KBM-7 (cell line): ENCODE results near the gene ARPC3.
"Not testable (repeated sequence)": the region's sequence is repeated elsewhere in the genome, so short reads cannot be mapped to it uniquely, and the experiment has no call there.

Experiments
- DNase-seq: peaks from one replicate; pipeline ENCODE4 v3.0.0-alpha.2; 2015
- in situ Hi-C: fragments of 300-500 bp; cut with MboI; formaldehyde crosslinking; loops from 2 replicates; pipeline ENCODE4 v1.14.3; 2020; ENCODE audit warnings: low sequenced_read_pairs, low pct_unique_long_range_greater_than_20kb, mixed read lengths

Gene ARPC3

DNA sequence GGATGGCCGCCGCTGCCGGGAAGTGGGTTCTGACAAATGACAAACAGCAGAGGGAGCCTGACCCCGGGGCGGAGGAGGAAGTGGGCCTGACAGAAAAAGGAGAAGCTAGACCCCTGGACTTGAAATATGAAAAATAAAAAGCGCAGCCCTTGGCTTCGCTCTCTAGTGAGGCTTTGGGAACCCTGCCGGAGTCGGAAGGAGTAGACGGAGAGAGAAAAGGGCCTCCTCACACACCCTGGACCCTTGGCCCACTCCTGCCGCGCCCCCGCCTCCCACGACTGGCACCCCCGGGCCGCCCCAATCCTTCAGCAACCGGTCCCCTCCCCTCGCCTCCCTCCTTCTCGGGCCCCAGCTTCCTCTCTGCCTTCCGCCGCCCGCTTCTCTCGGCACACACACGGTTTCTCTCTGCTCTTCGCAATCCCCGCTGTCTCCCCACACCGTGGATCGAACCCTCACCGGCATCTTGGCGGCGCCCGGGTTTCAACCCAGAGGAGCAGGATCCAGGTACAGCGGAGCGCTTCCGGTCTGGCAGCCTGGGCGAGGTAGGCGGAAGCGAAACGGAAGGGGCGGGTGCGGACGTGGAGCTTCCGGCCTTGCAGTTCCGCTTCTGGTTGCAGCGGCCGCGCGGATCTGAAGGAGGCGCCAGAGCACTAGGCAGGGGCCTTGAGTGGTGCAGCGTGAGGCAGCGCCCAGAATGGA is at the start of gene ARPC3:
ARPC3 (minus strand) TSS at position 539 of the 699 bp plus-strand sequence; CDS start at position 462, 77 bp downstream.
- peak; percentile 98 for DNase-seq
- in situ Hi-C loops = no loop called here

DNA sequence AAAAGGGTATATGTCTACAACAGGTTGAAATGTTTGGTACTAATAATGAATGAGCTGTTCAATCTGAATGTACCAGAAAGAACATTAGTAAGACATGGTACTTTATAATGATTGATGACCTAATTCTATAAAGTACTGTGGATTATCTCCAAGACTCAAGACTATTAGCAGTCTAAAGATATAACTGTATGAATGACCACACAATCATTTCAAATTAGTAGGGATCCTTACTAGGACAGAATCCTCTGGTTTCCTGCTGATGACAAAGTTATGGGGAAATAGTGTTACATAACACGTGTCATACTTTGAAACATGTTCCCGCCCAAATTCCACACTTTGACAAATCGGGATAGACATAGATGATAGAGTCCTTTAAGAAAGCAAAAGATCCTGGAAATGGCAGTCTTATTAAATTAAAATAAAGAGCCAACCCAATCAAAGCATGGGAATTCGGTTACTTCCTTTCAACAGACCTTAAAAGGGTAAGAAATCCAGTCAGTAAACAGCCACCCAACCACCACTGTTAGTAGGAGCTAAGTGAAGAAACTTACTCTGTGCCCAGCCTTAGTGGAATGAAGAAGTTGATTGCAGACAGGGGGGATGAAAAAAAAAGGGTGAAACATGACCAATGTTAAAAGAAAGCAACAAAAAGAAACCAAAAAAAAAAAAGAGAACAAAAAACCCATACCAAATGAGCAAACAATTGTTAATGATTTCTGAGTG is 49.0 kb upstream of the ARPC3 start:
- in situ Hi-C loops = no loop called here
- DNase-seq = peak; percentile 50

DNA sequence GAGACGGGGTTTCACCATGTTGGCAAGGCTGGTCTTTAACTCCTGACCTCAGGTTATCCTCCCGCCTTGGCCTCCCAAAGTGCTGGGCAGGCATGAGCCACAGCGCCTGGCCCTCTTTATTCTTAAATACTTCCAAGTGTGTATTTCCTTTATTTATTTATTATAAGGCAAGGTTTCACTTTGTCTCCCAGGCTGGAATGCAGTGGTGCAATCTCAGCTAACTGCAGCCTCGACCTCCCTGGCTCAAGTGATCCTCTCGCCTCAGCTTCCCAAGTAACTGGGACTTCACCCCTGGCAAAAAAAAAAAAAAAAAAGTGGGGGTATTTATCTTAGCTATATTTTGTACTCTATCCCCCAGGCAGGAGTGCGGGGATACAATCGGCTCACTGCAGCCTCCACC is 25.3 kb upstream of the ARPC3 start:
- in situ Hi-C loops = no loop called here

DNA sequence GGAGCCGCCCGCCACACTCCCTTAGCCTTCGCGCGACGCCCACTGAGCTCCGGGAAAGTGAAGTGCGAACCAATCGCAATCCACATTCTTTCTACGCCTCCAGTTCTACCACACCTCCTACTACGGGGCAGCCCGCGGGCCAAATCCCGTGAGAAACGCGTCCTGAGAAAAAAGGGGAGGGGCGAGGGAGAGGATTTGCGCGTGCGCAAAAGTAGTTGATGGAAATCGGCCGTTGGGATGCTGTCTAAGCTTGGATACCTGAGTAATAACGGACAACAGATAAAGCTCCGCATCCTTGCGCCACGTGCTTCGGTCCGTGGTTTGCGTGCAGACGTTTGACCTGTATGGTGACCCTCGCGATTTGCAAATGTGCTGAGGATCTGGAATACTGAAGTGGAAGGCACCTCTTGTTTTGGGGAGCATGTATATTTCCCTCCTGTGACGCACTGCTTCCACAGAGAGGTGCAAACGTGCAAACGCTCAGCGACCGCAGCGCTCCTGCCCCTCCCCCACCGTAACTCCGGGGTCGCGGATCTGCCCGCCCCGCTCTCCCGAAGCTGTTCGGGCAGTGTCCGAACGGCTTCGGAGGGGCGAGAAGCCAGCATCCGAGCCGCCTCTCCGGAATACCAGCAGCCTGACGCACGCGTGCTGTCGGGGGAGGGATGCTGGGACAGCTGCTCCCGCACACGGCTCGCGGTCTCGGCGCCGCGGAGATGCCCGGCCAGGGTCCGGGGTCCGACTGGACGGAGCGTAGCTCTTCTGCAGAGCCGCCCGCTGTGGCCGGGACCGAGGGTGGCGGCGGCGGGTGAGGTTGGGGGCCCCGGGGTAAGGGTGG is 18.3 kb upstream of the ARPC3 start, which contains the start of the genes FAM216A and GPN3:
FAM216A (plus strand) TSS at position 632 of the 835 bp plus-strand sequence; CDS start at position 663, 31 bp downstream.
GPN3 (minus strand) TSS at position 44 of the 835 bp plus-strand sequence. CDS start 54 bp downstream, outside the sequence.
- peak; percentile 99 for DNase-seq
- in situ Hi-C loops = no loop called here

More for the DNA sequence above, 25.3 kb upstream of the ARPC3 start:
- no peak for DNase-seq

DNA sequence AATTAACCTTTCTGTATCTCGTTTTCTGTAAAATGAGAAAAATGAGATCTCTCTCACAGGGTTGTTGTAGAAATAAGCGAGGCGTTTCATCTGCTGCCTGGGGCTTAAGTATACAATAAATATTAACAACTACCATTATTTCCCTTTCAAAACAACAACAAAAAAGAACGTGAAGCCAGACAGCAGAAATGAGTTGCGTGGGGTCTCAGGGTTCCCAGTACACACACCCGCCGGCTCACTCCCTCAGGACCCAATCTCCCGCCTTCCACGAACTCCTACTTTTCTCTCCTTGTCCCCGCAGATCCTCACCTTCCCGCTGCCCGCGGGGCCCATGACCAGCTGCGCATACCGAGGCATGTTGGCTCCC is 17.7 kb upstream of the ARPC3 start:
- in situ Hi-C loops = no loop called here
- DNase-seq = no peak

DNA sequence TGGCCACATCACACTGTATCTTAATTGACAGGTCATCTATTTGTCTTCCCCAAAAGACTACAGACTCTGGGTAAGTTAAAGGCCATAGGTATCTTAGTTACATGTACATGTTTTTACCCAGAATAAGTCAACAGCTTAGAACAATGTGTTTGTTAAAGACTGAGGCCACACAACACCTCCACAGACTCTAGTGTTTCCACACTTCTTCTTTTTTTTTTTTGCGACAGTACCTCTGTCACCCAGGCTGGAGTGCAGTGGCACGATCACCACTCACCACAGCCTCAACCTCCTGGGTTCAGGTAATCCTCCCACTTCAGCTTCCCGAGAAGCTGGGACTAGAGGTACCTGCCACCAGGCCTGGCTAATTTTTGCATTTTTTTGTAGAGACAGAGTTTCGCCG is 16.7 kb upstream of the ARPC3 start:
- in situ Hi-C loops = no loop called here
- DNase-seq = peak; percentile 44

DNA sequence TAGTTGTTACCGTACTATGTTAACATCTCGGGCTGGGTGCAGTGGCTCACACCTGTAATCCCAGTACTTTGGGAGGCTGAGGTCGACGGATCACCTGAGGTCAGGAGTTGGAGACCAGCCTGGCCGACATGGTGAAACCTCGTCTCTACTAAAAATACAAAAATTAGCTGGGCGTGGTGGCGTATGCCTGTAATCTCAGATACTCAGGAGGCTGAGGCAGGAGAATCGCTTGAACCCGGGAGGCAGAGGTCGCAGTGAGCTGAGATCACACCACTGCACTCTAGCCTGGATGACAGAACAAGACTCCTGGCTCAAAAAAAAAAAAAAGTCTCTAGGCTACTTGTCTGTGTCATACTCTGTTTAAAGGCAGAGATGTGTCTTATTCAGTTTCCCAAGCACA is 15.6 kb upstream of the ARPC3 start:
- in situ Hi-C loops = not testable (repeated sequence)

DNA sequence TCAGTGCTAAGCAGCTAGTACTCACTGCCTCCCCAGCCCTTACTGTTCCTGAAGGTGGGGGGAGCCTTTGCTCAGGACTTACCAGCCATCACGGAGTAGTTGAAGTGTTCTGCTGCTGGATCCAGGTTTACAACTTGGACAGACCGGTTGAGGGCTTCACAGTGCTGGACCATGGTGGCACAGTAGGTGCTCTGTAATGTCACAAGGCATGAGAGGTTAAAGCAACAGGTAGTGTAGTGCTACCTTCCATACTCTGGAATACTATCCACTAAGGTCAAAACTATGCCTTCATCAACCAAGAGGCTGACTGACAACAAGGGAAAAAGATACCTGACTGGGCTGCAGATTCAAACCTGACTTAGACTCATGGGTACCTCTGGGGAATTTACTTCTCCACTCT is 14.9 kb upstream of the ARPC3 start:
- in situ Hi-C loops = no loop called here
- no peak for DNase-seq

More for the DNA sequence above, 15.6 kb upstream of the ARPC3 start:
- DNase-seq = not testable (repeated sequence)

DNA sequence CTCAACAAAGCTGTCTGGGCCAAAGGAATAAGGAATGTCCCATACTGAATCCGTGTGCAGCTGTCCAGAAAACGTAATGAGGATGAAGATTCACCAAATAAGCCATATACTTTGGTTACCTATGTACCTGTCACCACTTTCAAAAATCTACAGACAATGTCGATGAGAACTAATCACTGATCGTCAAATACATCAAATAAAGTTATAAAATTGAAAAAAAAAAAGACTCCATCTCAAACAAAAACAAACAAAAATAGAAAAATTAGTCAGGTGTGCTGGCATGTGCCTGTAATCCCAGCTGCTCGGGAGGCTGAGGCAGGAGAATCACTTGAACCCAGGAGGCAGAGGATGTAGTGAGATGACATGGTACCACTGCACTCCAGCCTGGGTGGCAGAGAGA is 11.1 kb upstream of the ARPC3 start:
- DNase-seq, in situ Hi-C loops: not testable (repeated sequence)

DNA sequence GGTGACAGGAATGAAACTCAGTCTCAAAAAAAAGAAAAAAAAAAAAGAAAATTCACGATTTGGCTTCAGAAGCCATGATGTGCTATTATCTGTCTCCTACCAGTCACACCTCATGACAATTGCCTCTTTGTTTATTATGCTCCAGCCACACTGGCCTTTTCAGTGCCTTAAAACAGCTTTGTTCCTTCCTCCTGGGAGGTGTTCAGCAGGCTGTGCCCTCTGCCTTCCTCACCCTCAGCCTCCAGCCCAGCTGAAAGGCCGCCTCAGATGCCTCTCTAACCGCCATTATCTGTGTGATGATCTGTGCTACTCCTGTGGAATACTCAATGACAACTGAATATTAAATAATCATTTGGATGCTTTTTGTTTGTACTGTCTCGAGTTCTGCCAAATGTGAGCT is 8.6 kb upstream of the ARPC3 start:
- in situ Hi-C loops = no loop called here

DNA sequence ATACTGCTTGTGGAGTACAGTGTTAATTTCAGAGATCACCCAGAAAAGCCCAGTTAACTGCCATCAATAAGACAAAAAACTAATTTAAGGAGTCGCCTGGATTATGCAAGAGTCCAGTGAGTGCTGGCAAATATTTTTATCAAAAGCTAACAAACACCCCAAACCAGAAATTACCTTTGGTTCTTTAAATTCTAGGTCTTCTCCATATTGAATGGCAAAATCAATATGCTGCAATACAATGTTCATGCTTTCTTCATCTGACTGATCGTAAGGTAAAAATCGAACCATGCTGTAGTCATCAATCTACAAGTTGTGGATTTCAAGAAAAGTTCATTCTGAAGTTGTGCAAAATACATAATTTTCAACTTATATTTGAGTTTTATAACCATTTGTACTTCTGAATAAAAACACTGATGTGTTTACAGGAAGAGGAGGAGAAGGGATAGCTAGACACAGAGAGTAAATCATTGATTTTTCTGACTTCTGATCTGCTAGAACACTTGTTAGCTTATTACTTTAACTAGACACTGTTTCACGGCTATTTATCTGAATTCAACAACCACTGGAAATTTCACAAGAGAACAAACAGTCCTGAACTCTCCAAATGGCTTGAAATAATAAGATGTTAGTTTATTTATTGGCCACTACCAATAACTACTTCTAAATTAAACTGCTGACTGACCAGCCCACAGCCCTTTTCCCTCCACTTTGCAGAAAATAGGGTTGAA is 3.6 kb upstream of the ARPC3 start:
- in situ Hi-C loops = no loop called here
- no peak for DNase-seq

More for the DNA sequence above, 8.6 kb upstream of the ARPC3 start:
- DNase-seq = no peak

DNA sequence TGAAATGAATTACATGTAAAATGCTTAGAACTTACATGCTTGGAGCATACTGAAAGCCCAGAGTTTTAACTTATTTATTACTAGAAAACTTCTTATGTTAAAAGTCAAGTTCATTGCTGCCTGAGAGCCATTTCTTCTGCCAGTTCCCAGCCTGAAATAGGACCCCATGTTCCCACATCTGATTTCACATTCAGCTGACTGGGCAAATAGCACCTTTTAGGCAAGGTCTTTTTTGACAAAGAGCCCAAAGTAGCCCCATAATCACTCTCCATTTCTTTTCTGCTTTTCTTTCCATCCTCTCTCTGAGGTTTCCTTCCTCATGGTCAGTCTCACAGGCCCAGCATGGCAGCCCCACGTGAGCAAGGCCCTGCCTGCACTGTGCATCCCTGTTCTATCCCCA is 1.1 kb upstream of the ARPC3 start:
- in situ Hi-C loops = no loop called here
- DNase-seq = no peak

DNA sequence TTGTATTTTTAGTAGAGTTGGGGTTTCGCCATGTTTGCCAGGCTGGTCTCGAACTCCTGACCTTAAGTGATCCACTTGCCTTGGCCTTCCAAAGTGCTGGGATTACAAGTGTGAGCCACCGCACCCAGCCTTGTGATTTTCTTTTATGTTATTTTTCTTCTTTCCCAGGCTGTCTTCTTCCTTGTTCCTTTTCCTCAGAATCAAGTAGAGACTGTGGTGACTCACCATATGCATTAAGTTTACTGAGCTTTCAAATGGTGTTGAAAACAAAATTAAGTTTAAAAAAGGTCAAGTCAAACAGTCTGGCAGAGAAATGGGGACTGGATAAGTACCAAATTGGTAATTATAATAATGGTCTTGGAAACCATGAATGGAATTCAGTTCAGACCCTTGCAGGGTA is 5.7 kb downstream of the ARPC3 start:
- in situ Hi-C loops = no loop called here
- no peak for DNase-seq

DNA sequence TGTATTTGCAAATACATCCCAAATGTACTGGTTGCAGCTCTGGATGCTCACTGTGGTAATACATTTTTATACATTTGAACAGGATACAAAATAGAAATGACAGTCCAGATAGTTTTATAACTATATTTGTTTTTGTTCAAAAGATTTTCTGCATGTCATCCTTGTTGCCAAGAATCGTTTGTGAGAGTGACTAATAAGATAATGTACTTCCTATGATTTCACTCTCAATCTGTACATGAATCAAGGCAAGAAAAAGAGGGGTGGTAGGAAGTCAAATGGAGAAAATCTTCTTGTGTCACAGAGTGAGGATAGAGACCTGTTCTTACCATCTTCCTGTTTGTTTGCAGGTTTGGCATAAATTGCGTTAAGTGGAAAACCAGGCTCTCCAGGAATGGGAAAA is 13.9 kb downstream of the ARPC3 start:
- in situ Hi-C loops = no loop called here
- no peak for DNase-seq

DNA sequence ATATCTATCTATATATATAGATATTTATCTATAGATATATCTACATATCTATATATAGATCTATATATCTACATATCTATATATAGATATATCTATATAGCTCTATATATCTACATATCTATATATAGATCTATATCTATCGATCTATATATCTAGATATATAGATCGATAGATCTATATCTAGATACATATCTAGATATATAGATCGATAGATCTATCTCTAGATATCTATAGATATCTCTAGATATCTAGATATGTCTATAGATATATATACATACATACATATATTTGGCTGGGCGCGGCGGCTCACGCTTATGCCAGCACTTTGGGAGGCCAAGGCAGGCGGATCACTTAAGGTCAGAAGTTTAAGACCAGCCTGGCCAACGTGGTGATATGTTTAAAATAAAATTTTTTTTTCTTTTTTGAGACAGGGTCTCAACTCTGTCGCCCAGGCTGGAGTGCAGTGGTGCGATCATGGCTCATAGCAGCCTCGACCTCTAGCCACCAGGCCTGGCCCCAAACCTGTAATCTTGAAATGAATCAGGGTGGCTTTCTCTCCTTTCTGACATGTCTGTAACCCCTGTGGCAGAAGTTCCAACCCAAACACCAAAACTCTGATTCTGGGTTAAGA is 18.1 kb downstream of the ARPC3 start:
- no peak for DNase-seq
- in situ Hi-C loops = no loop called here

DNA sequence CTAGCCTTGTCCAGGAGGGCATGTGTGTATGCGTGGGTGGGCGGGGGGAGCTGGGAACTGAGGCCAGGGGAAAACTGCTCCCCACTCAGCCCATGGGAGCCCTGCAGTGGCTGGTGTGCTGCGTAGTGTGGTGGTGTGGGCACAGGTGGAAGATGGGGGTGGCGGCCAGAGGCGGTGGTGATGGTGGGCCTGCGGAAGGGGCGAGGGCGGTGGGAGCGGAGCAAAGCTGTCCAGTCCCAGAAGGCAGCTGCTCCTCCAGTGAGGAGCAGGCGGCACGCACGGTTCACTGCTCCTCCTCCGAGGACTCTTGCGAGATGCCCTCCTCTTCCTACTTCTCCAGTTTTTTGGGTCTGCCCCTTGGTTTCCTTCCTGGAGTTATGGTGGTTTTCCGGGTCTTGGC is 20.5 kb downstream of the ARPC3 start:
- in situ Hi-C loops, DNase-seq: not testable (repeated sequence)

DNA sequence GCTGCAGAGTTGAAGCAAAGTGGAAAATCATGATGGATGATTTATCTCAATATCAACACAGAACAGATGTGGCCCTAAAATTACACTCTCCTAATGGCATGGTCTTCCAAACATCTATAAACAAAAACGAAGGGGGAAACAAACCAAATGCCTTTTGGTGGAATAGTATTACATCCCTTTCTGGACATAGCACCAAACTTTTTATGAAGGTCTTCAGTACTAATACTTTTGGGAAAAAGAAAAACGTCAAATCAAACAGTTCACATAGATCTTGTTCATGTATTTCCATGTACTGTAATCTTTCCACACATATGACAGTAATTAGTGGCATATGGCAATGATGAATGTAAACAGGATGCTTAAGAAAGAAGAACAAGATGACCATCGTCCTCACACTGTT is 23.7 kb downstream of the ARPC3 start:
- in situ Hi-C loops = no loop called here
- DNase-seq = no peak

DNA sequence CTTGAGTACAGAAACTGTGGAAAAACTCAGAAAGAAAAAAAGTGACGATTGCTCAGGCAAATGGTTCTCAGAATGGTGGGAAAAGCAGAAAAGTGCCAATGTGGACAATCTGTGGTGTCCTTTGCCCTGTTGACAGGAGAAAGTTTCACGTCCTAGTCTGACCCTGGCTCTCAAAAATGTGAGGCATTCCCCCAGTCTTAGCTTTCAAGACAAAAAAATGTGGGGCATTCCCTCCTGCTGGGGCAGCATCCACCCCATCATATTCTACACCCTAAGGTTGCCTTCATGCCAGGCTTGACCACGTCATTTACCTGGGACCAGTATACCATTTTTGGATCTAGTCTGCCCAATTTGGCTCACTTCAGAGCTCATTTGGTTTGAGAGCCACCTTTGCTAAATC is 25.9 kb downstream of the ARPC3 start:
- in situ Hi-C loops = no loop called here
- no peak for DNase-seq

DNA sequence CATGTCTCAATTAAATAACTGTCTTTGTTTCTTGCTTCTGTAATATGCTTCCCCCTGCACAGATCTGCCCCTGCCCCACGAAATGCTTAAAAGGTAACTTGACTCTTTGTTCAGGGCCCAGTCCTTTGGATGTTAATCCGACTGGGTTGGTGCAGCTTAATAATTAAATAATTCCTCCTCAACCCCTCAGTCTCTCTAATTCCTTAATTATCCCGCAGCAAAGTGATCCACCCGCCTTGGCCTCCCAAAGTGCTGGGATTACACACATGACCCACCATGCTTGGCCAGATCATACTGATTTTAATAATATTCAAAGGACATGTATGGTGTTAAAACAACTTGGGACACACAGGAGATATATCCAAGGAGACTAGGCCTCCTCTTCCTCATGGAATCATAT is 28.4 kb downstream of the ARPC3 start:
- in situ Hi-C loops = no loop called here

More for the DNA sequence above, 28.4 kb downstream of the ARPC3 start:
- no peak for DNase-seq
